NOMO-1 treated with dmso at 0.1 percent for 144 hours (cell line): ENCODE data around the gene MEIOB.

Experiments
- DNase-seq: peaks from one replicate; lab custom pipeline; 2025; ENCODE audit not compliant: unreplicated experiment; lab: John Stamatoyannopoulos, UW

Gene MEIOB

GRCh38 chr16:1788095-1788707 is 83.8 kb downstream of the MEIOB start:
- no peak for DNase-seq

- DNase-seq: no peak
Observed at GRCh38 chr16:1787322-1788094, 84.5 kb downstream of the MEIOB start.

GRCh38 chr16:1787056-1787321 is 85.0 kb downstream of the MEIOB start:
- DNase-seq: no peak

GRCh38 chr16:1786242-1787055 is 85.5 kb downstream of the MEIOB start:
- DNase-seq: no peak

GRCh38 chr16:1785846-1786170 is 86.2 kb downstream of the MEIOB start:
- DNase-seq: no peak

GRCh38 chr16:1784977-1785845 is 86.8 kb downstream of the MEIOB start:
- no peak for DNase-seq
